GM21529 (cell line): ENCODE results near the gene ATAD3A.
"Not testable (repeated sequence)": the region's sequence is repeated elsewhere in the genome, so short reads cannot be mapped to it uniquely, and the experiment has no call there.

Experiments
- ATAC-seq: cut with Tn5 transposase; IDR thresholded peaks from one replicate; pipeline ENCODE4 v1.9.1; 2021; ENCODE audit not compliant: unreplicated experiment

The ATAD3A gene

GRCh38 chr1:1511533-1512285 lies at the start of gene ATAD3A:
Gene ATAD3A (plus strand): TSS chr1:1512162. CDS start chr1:1512269, 107 bp downstream.
- peak; percentile 87 for ATAC-seq

- ATAC-seq: peak; percentile 64
These were observed 49.5 kb upstream of the ATAD3A start for GRCh38 chr1:1462318-1462966.

GRCh38 chr1:1463312-1463711 lies 48.6 kb upstream of the ATAD3A start:
- ATAC-seq: no peak

GRCh38 chr1:1468196-1468985 lies 43.6 kb upstream of the ATAD3A start:
- ATAC-seq: not testable (repeated sequence)

GRCh38 chr1:1470626-1471388 lies 41.2 kb upstream of the ATAD3A start:
- ATAC-seq: no peak

GRCh38 chr1:1471389-1472052 lies 40.4 kb upstream of the ATAD3A start, which contains the start of gene ATAD3B:
Gene ATAD3B (plus strand): TSS chr1:1471765. CDS start chr1:1471885, 120 bp downstream.
- ATAC-seq: peak; percentile 97

- not testable (repeated sequence) for ATAC-seq
These were observed 39.7 kb upstream of the ATAD3A start for GRCh38 chr1:1472053-1472876.

GRCh38 chr1:1476011-1476410 lies 36.0 kb upstream of the ATAD3A start:
- not testable (repeated sequence) for ATAC-seq

- no peak for ATAC-seq
These were observed 34.8 kb upstream of the ATAD3A start for GRCh38 chr1:1477206-1477605.

GRCh38 chr1:1479547-1480487 lies 32.1 kb upstream of the ATAD3A start:
- no peak for ATAC-seq

GRCh38 chr1:1480488-1480867 lies 31.5 kb upstream of the ATAD3A start:
- ATAC-seq: not testable (repeated sequence)

- ATAC-seq: not testable (repeated sequence)
These were observed 30.2 kb upstream of the ATAD3A start for GRCh38 chr1:1481811-1482210.

- no peak for ATAC-seq
These were observed 29.1 kb upstream of the ATAD3A start for GRCh38 chr1:1482856-1483255.

GRCh38 chr1:1483714-1484113 lies 28.2 kb upstream of the ATAD3A start:
- ATAC-seq: no peak

- ATAC-seq: not testable (repeated sequence)
These were observed 26.8 kb upstream of the ATAD3A start for GRCh38 chr1:1484976-1485750.

- ATAC-seq: not testable (repeated sequence)
These were observed 26.1 kb upstream of the ATAD3A start for GRCh38 chr1:1485755-1486317.

GRCh38 chr1:1487701-1488100 lies 24.3 kb upstream of the ATAD3A start:
- no peak for ATAC-seq
